T47D (cell line): ENCODE data around the gene FAM174C.

Experiments used
- DNase-seq, 2 experiments: peaks; one replicate each; pipeline versions ENCODE4 v3.0.0 to v3.0.0-alpha.2; 2011 to 2012; ENCODE audit warnings: low read depth in 1 of 2, low spot score in 1 of 2
- JUND ChIP-seq: IDR thresholded peaks from 2 replicates; pipeline ENCODE4 v1.6.1; 2012; ENCODE audit warnings: low read depth
- in situ Hi-C: cut with HindIII; loops from 2 replicates; pipeline ENCODE4 v1.10.0; 2016; ENCODE audit warnings: low sequenced_read_pairs, low pct_unique_long_range_greater_than_20kb

FAM174C gene

GRCh38 chr19:1270213-1270853 lies 5.0 kb upstream of the FAM174C start:
- in situ Hi-C loops = no loop called here
- DNase-seq = peak in 1 of 2 experiments; percentile 78
- TF ChIP-seq JUND = no peak

- TF ChIP-seq JUND = no peak
- DNase-seq = no peak
- in situ Hi-C loops = no loop called here
Measured at GRCh38 chr19:1270854-1271527, 4.3 kb upstream of the FAM174C start.

GRCh38 chr19:1271528-1272422 lies 3.6 kb upstream of the FAM174C start:
- DNase-seq = no peak
- no peak for TF ChIP-seq JUND
- in situ Hi-C loops = no loop called here

GRCh38 chr19:1272423-1273262 lies 2.7 kb upstream of the FAM174C start:
- TF ChIP-seq JUND = no peak
- in situ Hi-C loops = no loop called here
- no peak for DNase-seq

- TF ChIP-seq JUND = no peak
- in situ Hi-C loops = no loop called here
Measured at GRCh38 chr19:1273263-1274041, 1.9 kb upstream of the FAM174C start.

GRCh38 chr19:1274081-1274851 lies 1.1 kb upstream of the FAM174C start:
- DNase-seq = no peak
- no peak for TF ChIP-seq JUND
- in situ Hi-C loops = no loop called here

More at GRCh38 chr19:1273263-1274041, 1.9 kb upstream of the FAM174C start:
- no peak for DNase-seq

GRCh38 chr19:1274852-1275259 lies 474 bp upstream of the FAM174C start:
- no peak for DNase-seq

GRCh38 chr19:1275976-1276627 lies 772 bp downstream of the FAM174C start:
- in situ Hi-C loops = no loop called here
- TF ChIP-seq JUND = no peak
- no peak for DNase-seq

More at GRCh38 chr19:1274852-1275259, 474 bp upstream of the FAM174C start:
- TF ChIP-seq JUND = no peak
- in situ Hi-C loops = no loop called here

GRCh38 chr19:1276628-1277022 lies 1.3 kb downstream of the FAM174C start:
- DNase-seq = no peak
- TF ChIP-seq JUND = no peak
- in situ Hi-C loops = no loop called here

GRCh38 chr19:1277061-1277460 lies 1.7 kb downstream of the FAM174C start:
- DNase-seq = no peak
- in situ Hi-C loops = no loop called here
- TF ChIP-seq JUND = no peak
